HUDEP-2 (cell line): ENCODE results near the gene OR52K1.
"Not testable (repeated sequence)": the region's sequence is repeated elsewhere in the genome, so short reads cannot be mapped to it uniquely, and the experiment has no call there.

Experiments used
- DNase-seq, 76 experiments: peaks; one replicate each; lab custom pipeline; 2025; ENCODE audit not compliant: unreplicated experiment in 76 of 76; lab: John Stamatoyannopoulos, UW

Gene OR52K1

DNA sequence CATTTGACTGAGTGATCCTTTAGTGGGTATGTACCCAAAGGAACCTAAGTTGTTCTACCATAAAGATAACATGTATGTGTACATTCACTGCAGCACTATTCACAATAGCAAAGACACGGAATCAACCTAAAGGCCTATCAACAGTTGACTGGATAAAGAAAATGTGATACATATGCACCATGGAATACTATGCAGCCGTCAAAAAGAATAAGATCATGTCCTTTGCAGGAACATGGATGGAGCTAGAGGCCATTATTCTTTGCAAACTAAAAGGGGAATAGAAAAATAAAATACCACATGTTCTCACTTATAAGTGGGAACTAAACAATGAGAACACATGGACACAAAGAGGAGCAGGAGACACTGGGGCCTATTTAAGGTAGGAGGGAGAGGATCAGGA lies 9.0 kb downstream of the OR52K1 start:
- DNase-seq = not testable (repeated sequence)

- no peak for DNase-seq
These were observed 9.6 kb downstream of the OR52K1 start for GRCh38 chr11:4491878-4492606.

- DNase-seq = no peak
These were observed 11.0 kb downstream of the OR52K1 start for GRCh38 chr11:4493480-4493818.

DNA sequence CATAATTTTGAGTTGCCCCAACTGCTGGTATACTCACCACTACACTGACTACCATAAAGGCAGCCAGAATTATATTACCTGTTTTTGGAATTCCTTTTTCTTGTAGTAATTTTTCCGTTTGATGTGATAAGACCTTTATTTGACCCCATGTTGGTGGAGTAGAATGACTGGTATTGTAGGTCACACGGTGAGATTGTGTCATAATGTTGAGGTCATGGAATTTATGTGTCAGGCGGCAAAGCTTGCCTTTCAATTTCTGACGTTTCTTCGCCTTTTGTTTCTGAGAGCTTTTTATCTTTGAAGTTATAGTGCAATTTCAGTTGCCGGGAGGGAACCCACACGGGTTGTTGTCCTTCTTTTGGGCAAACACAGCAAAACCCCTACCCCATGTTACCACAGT lies 13.0 kb downstream of the OR52K1 start:
- DNase-seq = no peak

- no peak for DNase-seq
These were observed 13.5 kb downstream of the OR52K1 start for GRCh38 chr11:4495986-4496385.

DNA sequence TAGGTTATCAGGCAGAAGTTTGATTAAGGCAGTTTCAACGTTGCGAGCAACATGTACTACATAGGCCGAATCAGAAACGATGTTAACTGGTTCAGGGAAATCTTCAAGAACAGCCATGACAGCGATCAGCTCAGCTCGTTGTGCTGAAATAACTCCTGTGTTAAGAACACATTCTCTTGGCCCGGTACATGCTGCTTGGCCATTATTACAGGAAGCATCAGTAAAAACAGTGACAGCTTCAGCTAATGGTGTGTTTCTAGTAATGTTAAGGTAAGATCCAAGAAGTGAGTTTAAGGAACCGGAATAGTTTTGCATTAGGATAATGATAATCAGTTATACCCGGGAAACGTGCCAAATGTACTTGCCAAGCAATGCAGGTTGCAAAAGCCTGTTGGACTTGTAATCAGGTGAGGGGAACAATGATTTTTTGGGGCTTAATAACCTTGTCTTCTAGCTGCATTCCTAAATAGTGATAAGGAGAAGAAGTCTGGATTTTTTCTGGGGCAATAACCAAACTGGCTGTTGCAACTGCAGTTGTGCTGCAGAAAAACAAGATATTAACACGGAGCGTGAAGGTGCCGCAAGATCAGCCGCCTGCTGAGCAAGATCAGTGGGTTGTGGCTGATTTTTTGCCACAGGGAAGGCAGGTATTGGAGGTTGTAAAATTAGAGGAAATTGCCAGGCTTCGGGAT lies 14.3 kb downstream of the OR52K1 start:
- DNase-seq = no peak

DNA sequence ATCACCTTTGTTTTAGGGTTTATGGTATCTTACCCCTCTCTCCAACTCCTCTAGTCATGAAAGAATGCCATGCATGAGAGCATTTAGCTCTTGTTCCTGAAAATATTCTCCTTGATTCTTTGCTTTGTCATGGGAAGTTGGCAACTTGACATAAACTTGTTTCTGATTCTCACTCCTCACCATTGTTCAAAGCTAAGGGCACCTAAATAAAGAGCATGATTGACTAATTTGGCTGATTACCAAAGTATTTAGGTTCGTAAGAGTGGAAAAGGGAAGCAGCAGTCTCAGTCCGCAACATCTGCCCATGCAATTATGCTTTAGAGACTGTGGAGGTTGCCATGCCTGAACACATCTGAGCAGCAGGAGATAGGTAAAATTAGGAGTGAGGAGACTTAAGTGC lies 26.4 kb downstream of the OR52K1 start:
- no peak for DNase-seq

- no peak for DNase-seq
These were observed 29.1 kb downstream of the OR52K1 start for GRCh38 chr11:4511282-4512245.

DNA sequence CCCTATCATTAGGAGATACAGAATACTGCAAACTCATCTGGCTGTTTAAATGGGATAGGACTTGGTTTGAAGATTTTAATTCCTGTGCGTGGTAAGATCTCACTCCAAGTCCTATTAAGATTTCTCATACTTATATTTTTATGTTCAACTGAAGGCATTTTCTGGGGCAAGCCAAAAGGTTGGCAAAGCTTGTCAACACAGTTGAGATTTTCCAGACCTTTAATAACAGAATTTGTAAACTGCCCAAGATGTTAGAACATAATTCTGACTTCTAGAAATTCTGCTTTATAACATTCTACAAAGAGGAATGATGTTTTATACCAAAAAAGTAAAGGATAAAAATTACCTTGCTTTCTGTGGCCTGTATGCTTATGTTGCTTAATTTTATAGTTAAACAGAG lies 31.8 kb downstream of the OR52K1 start:
- DNase-seq = no peak

- no peak for DNase-seq
These were observed 39.9 kb downstream of the OR52K1 start for GRCh38 chr11:4522339-4522738.

DNA sequence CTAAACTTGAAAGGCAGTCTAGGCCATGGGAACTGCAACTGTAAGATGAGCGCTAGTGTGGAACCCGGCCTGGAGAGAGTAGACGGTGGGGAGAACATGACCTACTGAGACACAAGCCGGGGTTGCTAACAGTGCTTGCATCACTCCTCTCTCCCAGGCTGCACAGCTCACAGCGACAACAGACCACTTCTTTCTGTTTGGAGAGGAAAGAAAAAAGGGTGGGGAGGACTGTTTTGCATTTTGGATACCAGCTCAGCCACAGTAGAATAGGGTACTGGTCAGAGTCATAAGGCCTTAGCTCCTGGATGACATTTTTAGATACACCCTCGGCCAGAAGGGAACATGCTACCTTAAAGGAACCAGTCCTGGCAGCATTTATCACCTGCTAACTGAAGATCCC lies 40.3 kb downstream of the OR52K1 start:
- no peak for DNase-seq

- no peak for DNase-seq
These were observed 41.2 kb downstream of the OR52K1 start for GRCh38 chr11:4523666-4524065.

- no peak for DNase-seq
These were observed 45.5 kb downstream of the OR52K1 start for GRCh38 chr11:4527926-4528325.

- DNase-seq = not testable (repeated sequence)
These were observed 49.2 kb downstream of the OR52K1 start for GRCh38 chr11:4531686-4532085.

- peak in 25 of 76 experiments; percentile 2 to 47 (median 21) for DNase-seq
These were observed 57.3 kb downstream of the OR52K1 start for GRCh38 chr11:4539603-4540219.

- DNase-seq = no peak
These were observed 58.6 kb downstream of the OR52K1 start for GRCh38 chr11:4541071-4541470.
